GM19025 (cell line): ENCODE data around the gene FHL3.
"Not testable (repeated sequence)": the region's sequence is repeated elsewhere in the genome, so short reads cannot be mapped to it uniquely, and the experiment has no call there.

Experiments
- ATAC-seq: cut with Tn5 transposase; IDR thresholded peaks from one replicate; pipeline ENCODE4 v1.9.1; 2021; ENCODE audit warnings: mild to moderate bottlenecking, low read depth, moderate library complexity; ENCODE audit not compliant: unreplicated experiment

The FHL3 gene

DNA sequence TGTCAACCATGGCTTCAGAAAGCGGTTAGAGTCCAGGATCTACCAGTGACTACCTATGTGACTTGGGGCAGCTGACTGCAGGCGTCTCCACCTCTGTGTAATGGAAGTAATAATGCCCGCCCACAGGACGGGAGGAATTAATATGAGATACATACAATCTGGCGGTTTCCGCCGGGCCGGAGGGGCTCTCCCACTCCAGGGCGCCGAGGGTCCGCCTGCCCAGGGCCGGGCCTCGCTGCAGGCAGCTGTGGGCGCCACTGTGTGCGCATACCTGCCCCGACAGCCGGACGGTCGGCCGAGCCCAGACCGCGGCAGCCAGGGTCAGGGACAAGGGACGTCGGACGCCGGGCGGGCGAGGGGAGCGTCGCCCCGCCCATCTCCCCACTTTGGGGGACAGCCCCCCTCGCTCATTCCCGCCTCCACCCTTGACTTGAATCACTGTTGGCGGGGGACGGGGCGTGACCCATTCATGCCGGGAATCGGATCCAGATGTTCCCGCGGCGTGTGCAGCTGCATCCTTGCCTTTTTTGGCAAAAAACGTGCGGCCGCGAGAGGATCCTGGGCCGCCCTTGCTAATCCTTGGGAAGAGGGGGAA lies 9.5 kb downstream of the FHL3 start:
- no peak for ATAC-seq

DNA sequence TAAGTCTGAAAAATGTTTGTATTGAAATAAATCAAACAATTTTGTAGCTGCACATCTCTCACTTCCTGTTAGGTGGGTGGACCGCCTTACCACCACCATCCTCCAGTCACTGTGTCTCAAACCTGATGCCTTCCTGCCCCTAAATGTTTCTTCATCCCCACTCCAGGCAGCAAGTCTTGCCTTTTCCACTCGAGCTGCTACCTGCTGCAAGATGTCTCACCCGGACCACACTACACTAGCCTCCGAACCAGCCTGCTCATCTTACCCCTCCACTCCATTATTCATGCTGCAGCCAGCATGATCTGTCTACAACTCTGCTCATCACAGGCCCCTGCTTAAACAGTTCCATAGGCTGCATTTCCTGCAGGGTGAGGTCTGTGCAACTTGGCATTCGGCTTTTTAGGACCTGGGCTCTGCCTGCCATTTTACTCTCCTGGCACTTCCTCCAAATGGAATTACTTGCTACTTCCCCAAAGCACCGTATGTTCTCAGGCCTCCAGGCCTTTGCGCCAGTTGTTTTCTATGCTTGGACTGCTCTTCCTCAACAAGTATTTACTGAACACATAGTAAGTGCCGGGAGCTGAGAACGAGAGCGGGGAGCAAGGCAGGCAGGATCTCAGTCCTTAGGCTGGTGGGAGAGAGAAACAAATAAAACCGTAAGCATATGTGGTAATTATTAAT lies 10.3 kb downstream of the FHL3 start:
- ATAC-seq = no peak

DNA sequence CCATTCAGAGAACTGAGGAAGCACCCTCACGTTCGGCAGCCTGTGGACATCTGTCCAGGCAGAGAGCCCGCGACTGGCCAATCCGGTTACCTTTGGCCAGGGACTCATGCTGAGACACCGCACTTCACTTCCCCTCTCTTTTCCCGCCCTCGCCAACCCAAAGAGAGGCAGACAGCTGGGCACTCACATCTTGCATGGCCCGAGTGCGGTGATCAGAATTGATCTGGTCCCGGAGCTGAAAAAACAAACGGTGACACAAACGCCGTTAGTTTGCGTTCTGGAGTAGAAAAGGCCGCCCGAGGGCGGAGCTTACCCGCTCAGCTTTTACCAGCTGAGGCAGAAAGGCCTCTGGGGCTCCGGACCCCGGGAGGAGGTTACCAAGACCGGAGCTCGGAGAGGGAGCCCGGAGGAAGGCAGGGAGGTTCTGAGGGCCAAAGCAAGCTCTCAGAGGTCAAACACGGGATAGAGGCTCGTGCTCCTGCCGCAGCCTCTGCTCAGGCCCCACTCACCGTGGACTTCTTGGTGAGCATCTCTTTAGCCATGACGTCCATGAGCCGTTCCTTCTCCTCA lies 15.9 kb downstream of the FHL3 start:
- peak; percentile 20 for ATAC-seq

DNA sequence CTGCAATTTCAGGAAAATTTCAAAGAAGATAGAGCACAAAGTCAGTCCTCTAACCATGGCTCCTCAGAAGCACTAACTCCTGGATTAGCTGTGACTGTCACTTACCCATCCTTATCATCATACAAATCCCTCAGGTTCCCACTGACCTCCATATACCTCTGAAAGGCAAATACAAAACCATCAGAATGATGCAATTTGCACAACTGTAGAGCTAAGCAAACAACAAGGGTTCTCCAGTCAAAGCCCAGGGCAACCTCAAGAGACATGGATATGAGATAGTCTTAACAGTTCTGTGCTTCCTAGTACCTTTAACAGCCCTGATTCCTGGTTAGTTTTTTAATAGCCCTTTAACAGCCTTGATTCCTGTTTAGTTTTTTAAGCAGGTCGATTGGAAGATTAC lies 17.6 kb downstream of the FHL3 start:
- no peak for ATAC-seq

DNA sequence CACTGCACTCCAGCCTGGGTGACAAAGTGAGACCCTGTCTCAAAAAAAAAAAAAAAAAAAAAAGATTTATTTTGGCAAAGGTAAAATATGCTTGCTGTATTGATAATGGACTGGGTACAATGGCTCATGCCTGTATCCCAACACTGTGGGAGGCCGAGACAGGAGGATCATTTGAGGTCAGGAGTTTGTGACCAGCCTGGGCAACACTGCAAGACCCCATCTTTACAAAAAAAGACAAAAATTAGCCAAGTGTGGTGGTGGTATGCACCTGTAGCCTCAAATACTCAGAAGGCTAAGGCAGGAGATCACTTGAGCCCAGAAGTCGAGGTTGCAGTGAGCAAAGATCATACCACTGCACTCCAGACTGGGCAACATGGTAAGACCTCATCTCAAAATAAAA lies 21.8 kb downstream of the FHL3 start:
- ATAC-seq = no peak

DNA sequence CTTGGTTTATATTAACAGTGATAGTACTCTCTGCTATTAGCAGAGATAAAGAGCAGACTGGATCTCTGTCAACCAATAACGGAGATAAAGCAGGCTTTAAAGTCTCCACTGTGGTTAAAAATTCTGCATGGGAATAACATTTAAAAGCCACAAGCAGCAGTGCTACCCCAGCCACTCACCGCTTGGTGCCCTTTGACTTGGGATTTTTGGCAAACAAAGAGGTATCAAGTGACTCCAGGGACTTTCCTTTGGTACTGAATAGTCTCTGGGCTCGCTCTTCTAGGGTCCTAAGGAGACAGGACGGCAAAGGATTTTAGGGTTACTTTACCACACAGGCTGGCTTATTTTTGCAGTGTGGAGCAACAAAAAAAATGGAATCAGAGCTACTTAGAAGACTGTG lies 26.8 kb downstream of the FHL3 start:
- no peak for ATAC-seq

DNA sequence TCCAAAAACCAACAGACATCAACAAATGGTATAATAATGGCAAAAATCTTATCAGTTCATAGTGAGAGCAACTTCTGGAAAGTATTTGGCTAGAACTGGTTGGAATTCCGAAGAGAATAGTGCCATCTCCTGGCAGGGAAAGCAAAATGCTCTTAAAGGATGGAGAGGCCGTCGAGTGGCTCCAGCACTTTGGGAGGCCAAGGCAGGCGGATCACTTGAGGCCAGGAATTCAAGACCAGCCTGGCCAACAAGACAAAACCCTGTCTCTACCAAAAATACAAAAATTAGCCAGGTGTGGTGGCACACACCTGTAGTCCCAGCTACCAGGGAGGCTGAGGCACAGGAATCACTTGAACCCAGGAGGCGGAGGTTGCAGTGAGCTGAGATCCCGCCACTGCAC lies 30.2 kb downstream of the FHL3 start:
- not testable (repeated sequence) for ATAC-seq

DNA sequence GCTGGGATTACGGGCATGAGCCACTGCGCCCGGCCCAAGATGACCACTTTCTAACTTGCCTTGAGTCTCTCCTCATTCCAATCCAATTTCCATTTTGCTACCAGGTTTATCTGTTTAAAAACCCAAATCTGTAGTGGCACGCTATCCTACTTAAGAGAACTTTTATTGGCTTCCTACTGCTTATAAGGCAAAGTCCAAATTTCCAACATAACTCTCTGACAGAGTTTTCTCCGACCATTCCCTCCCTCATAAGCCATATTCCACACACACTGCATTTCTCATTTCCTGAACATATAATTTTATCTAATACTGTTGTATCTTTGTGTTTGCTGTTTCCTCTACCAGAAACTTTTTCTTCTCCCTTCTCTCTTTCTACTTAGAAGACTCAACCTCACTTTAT lies 30.7 kb downstream of the FHL3 start:
- no peak for ATAC-seq

DNA sequence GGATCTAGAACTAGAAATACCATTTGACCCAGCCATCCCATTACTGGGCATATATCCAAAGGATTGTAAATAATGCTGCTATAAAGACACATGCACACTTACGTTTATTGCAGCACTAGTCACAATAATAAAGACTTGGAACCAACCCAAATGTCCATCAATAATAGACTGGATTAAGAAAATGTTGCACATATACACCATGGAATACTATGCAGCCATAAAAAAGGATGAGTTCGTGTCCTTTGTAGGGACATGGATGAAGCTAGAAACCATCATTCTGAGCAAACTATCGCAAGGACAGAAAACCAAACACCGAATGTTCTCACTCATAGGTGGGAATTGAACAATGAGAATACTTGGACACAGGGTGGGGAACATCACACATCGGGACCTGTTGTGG lies 31.6 kb downstream of the FHL3 start:
- not testable (repeated sequence) for ATAC-seq

DNA sequence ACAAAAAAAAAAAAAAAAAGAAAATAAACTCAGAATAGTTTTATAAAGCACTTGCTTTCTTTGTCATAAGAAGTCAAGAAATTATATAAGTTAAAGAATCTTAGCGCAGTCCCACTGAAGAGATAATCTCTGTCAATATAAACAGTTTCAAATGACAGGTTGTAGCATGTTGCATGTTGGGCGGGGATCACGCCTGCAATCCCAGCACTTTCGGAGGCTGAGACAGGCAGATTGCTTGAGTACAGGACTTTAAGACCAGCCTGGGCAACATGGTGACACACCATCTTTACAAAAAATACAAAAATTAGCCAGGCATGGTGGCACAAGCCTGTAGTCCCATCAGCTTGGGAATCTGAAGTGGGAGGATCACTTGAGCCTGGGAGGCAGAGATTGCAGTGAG lies 40.0 kb downstream of the FHL3 start:
- no peak for ATAC-seq

DNA sequence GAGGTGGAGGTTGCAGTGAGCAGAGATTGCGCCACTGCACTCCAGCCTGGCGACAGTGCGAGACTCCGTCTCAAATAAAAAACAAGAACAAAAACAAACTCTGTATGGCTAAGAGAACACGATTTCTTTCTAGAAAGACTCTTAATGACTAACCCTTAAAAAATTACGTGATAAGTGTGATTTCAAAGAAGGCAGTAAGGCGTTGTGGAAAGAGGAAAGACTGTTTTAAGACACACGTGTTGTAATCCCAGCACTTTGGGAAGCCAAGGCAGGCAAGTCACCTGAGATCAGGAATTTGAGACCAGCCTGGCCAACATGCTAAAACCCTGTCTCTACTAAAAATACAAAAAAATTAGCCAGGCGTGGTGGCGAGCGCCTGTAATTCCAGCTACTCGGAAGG lies 41.2 kb downstream of the FHL3 start:
- ATAC-seq = not testable (repeated sequence)

DNA sequence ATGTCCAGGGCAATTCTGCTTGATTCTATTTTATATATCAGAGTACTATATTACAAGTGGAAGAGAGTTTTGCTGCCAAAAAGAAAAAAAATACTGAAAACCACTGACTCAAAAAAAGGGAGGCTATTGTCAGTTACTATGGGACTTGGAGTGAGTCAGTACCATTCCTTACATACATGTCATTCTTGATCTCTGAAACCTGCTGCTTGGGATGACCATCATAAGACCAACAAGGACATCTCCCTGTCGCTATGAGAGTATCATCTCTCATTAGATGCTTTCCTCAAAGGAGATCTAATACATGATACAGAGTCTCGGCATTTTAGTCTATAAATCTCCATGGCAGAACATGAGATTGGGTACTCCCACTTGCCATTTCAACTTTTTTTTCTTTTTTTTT lies 46.6 kb downstream of the FHL3 start:
- no peak for ATAC-seq

DNA sequence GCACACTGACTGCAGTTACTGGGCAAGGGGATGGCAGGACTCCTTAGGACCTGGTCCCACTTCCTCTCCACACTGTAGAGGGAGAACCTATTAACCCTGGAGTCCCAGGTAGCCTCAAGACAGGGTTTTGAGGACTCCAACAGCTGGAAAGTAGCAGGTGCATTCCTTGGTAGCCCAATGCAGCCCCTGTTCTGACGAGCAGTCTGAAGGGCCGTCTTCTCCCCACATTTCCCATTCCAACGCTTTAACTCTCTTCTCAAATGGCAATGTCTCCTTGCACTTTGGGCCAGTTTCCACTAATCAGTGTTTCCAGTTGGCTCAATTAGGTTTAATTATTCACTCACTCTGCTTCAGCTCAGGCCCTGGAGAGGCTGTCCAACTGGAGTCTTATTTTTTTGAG lies 49.6 kb downstream of the FHL3 start:
- no peak for ATAC-seq

DNA sequence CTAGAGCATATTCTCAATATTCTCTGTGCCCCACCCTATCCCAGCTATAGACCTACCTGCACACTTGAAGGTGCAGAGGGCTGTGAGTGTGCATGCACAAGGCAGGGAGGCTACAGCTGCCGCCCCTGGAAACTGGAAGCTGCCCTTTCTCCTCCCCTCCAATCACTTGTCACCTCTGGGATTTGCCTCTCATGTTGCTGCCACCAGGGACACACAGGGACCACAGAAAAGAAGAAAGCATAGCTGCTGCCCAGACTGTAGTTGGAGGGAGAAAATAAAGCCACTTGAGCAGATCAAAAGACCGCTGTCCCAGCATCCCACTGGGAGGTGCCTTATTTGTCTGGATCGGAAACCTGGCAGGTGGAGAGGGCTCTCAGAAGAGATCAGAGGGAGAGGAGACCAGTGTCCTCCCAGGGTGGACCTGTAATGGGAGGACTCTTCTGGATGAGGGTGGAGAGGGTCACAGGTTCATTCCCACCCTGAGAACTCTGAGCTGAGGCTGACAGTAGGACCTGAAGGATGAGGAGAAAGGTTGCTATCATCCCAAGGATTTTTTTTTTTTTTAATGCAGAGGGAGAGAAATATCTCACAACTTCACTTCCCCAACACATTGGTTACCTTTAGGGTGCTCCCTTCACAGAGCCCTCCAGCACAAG lies 50.9 kb downstream of the FHL3 start:
- no peak for ATAC-seq

DNA sequence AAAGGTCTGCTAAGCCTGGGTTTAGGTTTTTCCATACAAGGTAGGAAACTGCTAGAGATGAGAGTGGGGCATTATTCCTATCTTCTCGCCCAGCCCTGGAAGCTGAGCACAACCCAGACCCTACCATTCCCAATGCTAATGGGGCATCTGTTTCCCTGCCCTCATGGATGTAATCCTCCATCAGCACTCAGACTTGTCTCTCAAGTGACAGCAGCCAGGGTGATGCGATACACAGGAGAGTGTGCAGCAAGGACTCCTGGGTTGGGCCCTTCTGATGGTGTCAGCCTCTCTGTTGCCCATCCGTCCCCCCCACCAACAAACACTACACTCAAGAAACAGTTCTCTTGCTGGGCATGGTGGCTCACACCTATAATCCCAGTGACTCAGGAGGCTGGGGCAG lies 52.6 kb downstream of the FHL3 start:
- ATAC-seq = no peak

DNA sequence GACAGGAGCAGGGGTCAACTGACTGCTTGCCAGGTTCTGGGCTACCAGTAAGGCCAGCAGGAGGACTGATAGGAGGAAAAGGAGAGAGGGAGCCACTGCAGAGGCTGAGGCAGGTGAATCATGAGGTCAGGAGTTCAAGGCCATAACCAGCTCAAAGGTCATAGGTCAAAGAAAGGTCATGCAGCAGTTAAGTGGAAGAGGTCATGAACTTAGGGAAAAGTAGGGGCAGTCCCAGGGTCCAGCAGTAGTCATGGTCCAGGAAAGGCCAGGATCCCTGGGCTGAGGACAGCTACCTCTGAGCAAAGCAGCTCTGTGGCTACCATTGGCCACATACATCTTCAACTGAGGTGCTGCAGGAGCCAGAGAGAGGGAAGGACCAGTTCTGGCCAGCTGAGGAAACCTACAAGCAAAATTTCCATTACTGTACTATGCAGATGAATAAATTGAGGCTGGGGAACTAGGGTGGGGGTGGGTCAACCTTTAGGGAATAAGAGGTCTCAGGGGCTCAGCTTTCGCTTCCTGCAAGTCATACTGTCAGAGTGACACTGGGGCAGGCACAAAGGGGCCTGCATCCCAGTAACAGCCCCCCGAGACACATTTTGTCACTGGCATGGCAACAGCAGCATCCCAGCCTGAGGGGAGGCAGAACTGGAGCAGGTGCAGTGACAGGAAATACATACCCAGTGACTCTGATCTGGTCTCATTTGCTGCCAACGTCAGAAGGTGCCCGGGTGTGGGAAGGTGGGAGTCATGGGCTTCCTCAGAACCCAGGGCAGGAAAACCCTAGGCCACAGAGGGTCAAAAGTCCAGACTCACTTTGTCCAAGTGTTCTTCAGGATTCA lies 53.3 kb downstream of the FHL3 start:
- no peak for ATAC-seq

DNA sequence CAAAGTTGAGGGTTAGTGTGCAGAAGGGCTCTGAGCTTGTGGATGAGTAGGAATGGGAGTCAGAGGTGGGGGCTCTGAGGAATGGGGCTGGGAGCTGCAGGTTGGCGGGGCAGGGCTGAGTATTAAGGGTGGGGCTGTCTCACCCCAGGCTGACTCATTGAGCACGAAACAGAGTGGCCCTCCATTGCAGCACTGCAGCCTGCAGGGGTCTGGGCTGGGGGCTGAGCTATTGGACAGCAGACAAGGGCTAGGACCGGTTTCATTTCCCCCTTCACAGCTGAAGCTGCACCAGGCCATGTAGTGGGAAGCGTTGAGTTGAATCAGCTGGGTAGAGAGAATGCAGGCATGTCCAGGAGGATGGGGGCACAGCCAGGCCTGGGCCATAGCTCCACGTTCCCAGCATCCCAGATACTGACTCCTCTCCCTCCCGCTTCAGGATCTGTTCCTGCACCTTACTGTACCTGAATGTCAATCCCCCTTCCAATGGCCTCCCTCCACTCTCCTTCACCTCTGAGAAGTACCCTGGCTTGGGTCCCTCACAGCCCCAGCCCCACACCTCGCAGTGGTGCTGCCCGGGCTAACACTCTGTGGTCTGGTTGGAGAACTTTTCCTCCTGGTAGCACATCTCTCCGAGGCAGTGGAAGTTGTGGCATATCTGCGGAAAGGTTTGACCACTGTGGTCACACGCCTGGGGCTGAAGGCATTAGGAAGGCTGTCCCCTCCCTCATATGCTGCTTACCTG lies 54.1 kb downstream of the FHL3 start:
- ATAC-seq = no peak

DNA sequence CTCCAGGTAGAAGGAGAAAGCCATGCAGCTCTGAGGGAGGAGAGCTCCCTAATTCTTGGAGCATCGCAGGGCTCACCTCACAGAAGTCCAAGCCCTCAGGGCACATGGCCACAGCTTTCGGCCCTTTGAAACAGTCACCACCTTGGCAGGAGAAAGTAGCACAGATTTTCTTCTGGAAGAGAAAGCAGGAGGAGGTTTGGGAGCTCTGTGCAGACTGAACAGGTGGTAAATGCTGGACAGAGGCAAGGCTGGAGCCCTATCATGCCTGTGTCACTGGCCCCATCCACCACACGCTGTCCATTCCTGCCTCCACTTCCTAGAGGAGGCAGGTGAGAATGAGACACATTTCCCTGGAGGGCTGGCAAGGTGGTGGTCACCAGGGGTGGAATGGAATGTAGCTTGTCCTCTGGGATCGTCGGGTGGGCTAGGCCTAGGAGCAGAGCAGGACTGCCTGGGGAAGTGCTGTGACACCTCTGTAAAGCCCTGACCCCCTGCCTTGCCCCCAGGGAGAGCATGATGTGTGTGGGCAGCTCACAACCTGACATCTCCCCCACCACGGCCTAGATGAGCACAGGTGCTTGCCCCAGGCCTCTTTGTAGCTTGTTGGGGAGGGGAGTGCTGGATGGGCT lies 55.7 kb downstream of the FHL3 start:
- ATAC-seq = no peak

DNA sequence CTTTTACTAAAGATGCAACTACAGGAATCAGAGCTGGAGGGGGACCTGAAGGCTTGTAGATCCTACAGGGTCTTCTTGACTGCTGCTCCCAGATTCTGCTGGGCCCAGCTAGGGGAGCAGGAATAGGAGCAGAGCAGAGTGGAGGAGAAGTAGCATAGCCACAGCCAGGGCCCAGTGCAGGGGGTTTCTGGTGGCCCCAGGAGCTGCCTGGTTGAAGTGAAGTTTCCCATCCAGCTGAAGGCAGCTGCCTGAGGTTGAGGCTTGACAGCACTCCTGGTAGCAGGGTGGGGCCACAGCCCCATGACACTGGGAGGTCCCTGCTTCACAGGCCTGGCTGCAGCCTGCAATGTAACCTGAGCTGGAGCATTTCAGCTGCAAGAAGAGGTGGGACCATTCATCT lies 56.5 kb downstream of the FHL3 start:
- ATAC-seq = no peak

DNA sequence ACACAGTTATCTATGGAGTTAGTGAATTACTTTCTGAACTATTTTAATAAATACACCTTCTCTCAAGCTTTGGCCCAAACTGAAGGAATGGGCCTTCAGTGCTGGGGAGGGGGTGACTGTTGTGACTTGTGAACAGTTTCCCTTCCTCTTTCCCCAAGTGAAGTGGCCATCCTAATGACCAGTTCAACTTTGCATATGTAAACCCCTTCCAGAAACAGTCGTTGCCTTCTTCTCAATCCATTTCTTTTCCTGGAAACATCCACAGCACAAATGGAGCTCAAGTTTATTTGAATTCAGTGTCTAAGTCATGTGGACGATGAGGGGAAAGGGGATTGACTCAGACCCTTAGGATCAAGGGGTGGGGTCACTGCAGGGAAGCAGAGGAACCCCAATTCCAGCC lies 57.1 kb downstream of the FHL3 start:
- no peak for ATAC-seq
